Breast epithelium (tissue), 3 donors: ENCODE measurements around the gene NECTIN1.

Source experiments
- CTCF ChIP-seq, 3 donors: fragments of 450-650 bp; IDR thresholded peaks; one replicate each; pipeline ENCODE4 v1.5.1; 2016 to 2017; ENCODE audit warnings: antibody characterized with exemption in 3 of 3, mild to moderate bottlenecking in 3 of 3, moderate library complexity in 3 of 3
- POLR2AphosphoS5 ChIP-seq, 3 donors: sonication (generic); formaldehyde crosslinking; IDR thresholded peaks; one replicate each; pipeline ENCODE4 v1.6.1; 2017; ENCODE audit warnings: antibody characterized with exemption in 3 of 3

GRCh38 chr11:119763071-119763728, 34.2 kb upstream of the NECTIN1 start:
- TF ChIP-seq CTCF (IDR thresholded peaks at IDR 0.05) (no peak), POLR2AphosphoS5 (IDR thresholded peaks at IDR 0.05) (no peak)
